Peyer's patch (tissue), 4 donors: Measurements from ENCODE around the gene RAB6A. TPM values are rescaled to one million over a fixed set of nuclear protein-coding genes. Genes with fewer than 3 reads are reported as not detected.

Experiments
- DNase-seq, 3 donors: peaks; one replicate each; pipeline ENCODE4 v3.0.0-alpha.2; 2017 to 2019
- H3K27ac ChIP-seq, 4 donors: fragments of 200-600 bp; sonication (generic); one replicate each; pipeline ENCODE4 v1.5.1; 2016 to 2019
- H3K27me3 ChIP-seq, 2 donors: fragments of 200-600 bp; sonication (generic); one replicate each; pipeline ENCODE4 v1.5.1; 2019
- H3K36me3 ChIP-seq, 3 donors: fragments of 200-600 bp; sonication (generic); one replicate each; pipeline ENCODE4 v1.5.1; 2016 to 2019
- H3K4me1 ChIP-seq, 4 donors: fragments of 200-600 bp; sonication (generic); one replicate each; pipeline ENCODE4 v1.5.1; 2016 to 2019
- H3K4me3 ChIP-seq, 4 donors: fragments of 200-600 bp; sonication (generic); 1 replicate in 3 of 4; 2 replicates in 1 of 4; pipeline ENCODE4 v1.5.1; 2016 to 2019; ENCODE audit warnings: mild to moderate bottlenecking in 1 of 4
- H3K9me3 ChIP-seq, 4 donors: fragments of 200-600 bp; sonication (generic); one replicate each; pipeline ENCODE4 v1.5.1; 2016 to 2019; ENCODE audit warnings: mild to moderate bottlenecking in 1 of 4
- POLR2A ChIP-seq, 2 donors: fragments of 450-650 bp; IDR thresholded peaks; one replicate each; pipeline ENCODE4 v1.5.1; 2017; ENCODE audit warnings: antibody characterized with exemption in 2 of 2, mild to moderate bottlenecking in 2 of 2, moderate library complexity in 2 of 2
- total RNA-seq, 4 donors: library from RNA; depleted of rRNA; stranded (reverse); fragments of >200 nt; gene quantifications; one replicate each; pipeline ENCODE4 v1.1.0, GENCODE V29; 2016
- TF ChIP-seq, protein P1 (sequence below), 6 experiments: fragments of 450-650 bp in 4 of 6; fragments of 200-600 bp in 2 of 6; sonication (generic) in 1 of 6; IDR thresholded peaks; one replicate each; pipeline ENCODE4 v1.5.1; 2017 to 2019; ENCODE audit warnings: antibody characterized with exemption in 6 of 6, mild to moderate bottlenecking in 3 of 6, moderate library complexity in 1 of 6

The RAB6A gene
- total RNA-seq, 4 donors from 2014 or later, result 76.7 to 198 (median 182) TPM

DNA sequence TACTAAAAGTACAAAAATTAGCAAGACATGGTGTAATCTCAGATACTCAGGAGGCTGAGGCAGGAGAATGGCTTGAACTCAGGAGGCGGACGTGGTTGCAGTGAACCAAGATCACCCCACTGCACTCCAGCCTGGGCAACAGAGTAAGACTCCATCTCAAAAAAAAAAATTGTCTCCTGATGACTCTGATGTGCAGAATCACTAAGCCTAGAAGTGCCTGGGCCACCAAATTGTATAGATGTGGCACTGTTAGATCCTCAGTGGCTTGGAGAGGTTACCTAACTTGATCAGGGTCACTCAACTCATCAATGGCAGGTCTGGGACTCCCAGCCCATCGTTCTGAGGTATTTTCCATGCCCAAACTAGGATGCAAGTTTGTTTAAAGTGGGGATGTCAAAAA is 103.9 kb downstream of the RAB6A start:
- DNase-seq, result no peak
- H3K36me3 ChIP-seq, result no peaks in the 10 kb centered on the region
- peaks cover 0 to 13% (median 4%) of the 10 kb centered on the region in 4 donors for H3K4me1 ChIP-seq
- H3K27me3 ChIP-seq, result no peaks in the 10 kb centered on the region
- no peaks in the 10 kb centered on the region for H3K9me3 ChIP-seq
- H3K4me3 ChIP-seq, result no peak overlapping the region
- TF ChIP-seq, protein P1, sequence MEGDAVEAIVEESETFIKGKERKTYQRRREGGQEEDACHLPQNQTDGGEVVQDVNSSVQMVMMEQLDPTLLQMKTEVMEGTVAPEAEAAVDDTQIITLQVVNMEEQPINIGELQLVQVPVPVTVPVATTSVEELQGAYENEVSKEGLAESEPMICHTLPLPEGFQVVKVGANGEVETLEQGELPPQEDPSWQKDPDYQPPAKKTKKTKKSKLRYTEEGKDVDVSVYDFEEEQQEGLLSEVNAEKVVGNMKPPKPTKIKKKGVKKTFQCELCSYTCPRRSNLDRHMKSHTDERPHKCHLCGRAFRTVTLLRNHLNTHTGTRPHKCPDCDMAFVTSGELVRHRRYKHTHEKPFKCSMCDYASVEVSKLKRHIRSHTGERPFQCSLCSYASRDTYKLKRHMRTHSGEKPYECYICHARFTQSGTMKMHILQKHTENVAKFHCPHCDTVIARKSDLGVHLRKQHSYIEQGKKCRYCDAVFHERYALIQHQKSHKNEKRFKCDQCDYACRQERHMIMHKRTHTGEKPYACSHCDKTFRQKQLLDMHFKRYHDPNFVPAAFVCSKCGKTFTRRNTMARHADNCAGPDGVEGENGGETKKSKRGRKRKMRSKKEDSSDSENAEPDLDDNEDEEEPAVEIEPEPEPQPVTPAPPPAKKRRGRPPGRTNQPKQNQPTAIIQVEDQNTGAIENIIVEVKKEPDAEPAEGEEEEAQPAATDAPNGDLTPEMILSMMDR (IDR thresholded peaks at IDR 0.05), result no peak
- no peak for TF ChIP-seq POLR2A (IDR thresholded peaks at IDR 0.05)
- no peak overlapping the region for H3K27ac ChIP-seq

DNA sequence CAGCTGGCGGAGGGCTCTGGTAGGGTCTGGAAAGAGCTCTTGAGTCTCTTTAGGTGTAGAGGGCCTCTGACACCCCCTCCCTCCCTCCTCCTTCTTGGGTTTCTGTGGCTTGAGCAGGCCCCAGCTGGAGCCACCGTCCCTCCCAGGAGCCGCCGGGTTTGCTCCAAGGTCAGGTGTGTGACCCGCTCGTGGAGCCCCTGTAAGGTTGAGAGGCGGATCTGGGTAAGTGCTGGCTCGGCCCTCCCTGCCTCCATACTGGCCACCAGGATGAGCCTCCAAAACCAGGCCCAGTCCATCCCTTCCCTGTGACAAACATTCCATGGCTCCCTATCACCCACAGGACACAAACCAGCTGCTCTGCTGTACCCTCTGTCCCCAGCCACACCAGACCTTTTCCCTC is 105.2 kb downstream of the RAB6A start:
- no peak for TF ChIP-seq POLR2A (IDR thresholded peaks at IDR 0.05)
- TF ChIP-seq, protein P1 (IDR thresholded peaks at IDR 0.05), result no peak
- Histone ChIP-seq H3K27me3 (no peaks in the 10 kb centered on the region), H3K9me3 (no peaks in the 10 kb centered on the region), H3K4me3 (no peak overlapping the region), H3K36me3 (no peaks in the 10 kb centered on the region), H3K27ac (no peak overlapping the region), H3K4me1 (peaks cover 0 to 4% (median 1%) of the 10 kb centered on the region in 4 donors)
- DNase-seq, result no peak

DNA sequence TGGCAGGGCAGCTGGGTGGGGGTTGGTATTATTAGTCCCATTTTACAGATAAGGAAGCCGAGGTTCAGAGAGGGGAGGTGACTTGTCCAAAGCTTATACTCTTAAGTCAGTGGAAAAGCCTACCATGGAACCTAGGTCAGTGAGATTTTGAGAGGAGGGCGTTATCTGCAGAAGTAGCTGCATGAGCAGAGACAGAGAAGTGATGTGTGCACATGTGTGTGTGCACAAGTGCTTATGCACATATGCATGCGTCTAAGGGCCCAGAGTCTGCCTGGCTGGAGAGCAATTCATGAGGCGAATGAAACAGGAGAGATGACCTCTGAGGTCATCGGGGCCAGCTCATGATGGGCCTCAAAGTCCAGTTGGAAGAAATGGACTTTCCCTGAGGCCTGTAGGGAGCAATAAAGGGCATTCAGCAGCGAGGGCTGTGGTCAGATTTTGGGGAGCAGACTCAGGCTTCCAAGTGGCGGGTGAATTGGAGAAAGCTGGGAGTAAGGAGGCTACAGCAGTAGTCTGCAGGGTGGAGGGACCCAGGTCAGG is 106.3 kb downstream of the RAB6A start:
- no peak for TF ChIP-seq POLR2A (IDR thresholded peaks at IDR 0.05)
- TF ChIP-seq, protein P1 (IDR thresholded peaks at IDR 0.05), result no peak

DNA sequence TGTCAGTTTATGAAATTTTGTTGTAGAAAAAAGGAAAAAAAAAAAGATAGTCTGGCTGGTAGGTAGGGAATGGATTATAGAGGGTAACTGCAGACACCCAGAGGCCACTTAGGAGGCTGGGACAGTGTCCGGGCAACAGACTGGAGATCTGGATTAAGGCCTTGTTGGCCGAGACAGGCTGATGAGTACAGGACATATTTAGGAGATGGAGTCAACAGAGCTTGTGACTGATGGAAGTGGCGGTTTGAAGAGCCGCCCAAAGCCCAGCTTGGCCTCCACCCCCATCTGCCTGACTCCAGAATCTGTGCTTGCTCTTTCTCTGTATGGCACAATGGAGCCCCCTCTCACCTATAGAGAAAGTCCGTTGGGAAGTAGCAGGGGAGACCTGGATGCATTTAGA is 106.9 kb downstream of the RAB6A start:
- Histone ChIP-seq H3K4me3 (no peak overlapping the region), H3K27ac (no peak overlapping the region), H3K36me3 (no peaks in the 10 kb centered on the region), H3K27me3 (no peaks in the 10 kb centered on the region), H3K4me1 (no peaks in the 10 kb centered on the region), H3K9me3 (no peaks in the 10 kb centered on the region)
- no peak for DNase-seq
- TF ChIP-seq, protein P1 (IDR thresholded peaks at IDR 0.05), result no peak
- no peak for TF ChIP-seq POLR2A (IDR thresholded peaks at IDR 0.05)

More for the DNA sequence above, 106.3 kb downstream of the RAB6A start:
- H3K9me3 ChIP-seq, result no peaks in the 10 kb centered on the region
- H3K27me3 ChIP-seq, result no peaks in the 10 kb centered on the region
- no peaks in the 10 kb centered on the region for H3K36me3 ChIP-seq
- H3K27ac ChIP-seq, result no peak overlapping the region
- no peak for DNase-seq
- no peaks in the 10 kb centered on the region for H3K4me1 ChIP-seq
- no peak overlapping the region for H3K4me3 ChIP-seq

DNA sequence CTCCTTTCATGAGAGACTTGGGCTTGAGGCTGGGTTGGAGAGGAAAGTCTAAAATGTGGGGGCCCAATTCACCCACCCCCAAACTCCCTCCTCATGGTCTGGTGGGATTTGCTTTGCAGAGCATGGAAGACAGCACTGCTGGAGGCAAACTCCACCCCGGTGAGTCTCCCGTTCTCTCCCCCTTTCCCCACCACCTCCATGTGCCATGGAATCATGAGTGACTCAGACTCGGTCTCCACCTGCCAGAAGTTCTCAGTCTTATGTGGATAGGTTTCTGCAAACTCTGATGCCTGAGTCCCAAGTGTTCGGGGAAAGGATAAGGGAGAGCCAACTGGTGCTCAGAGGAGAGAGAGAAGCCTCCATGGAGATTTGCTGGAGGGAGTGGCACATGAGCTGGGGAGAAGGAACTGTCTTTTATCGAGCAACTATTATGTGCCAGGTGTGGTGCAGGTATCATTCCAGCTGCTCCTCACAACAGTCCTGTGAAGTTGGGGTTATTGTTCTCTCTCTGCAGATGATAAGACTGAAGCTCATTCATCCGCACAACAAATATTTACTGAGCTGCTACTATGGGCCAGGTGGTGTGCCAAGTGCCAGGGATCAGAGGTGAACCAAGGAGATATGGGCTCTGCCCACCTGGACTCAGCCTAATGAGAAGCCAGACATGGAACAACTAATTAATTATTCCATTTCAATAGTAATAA is 107.9 kb downstream of the RAB6A start:
- Histone ChIP-seq H3K27ac (no peak overlapping the region), H3K4me1 (no peaks in the 10 kb centered on the region), H3K4me3 (no peak overlapping the region), H3K27me3 (no peaks in the 10 kb centered on the region), H3K9me3 (no peaks in the 10 kb centered on the region), H3K36me3 (no peaks in the 10 kb centered on the region)
- no peak for DNase-seq
- TF ChIP-seq, protein P1 (IDR thresholded peaks at IDR 0.05), result no peak
